Endothelial cell of umbilical vein (primary cell): ENCODE results near the gene CDK18. TPM values are rescaled to one million over a fixed set of nuclear protein-coding genes. Genes with fewer than 3 reads are reported as not detected.
"Not testable (repeated sequence)": the region's sequence is repeated elsewhere in the genome, so short reads cannot be mapped to it uniquely, and the experiment has no call there.

ENCODE experiments used
- BruUV-seq: library from RNA; stranded (reverse); fragments of 400-500 nt; replicated peaks from 2 replicates; lab custom pipeline; 2021; lab: Mats Ljungman, UMichigan
- CTCF ChIA-PET: fragments of 300-600, 350-600 bp; sonication (Branson Sonifier 250); formaldehyde crosslinking; loops from one replicate; lab custom pipeline; 2021; ENCODE audit warnings: antibody characterized with exemption, inconsistent platforms; lab: Charles Lee
- POLR2A ChIA-PET: fragments of 300-600, 350-600 bp; sonication (Branson Sonifier 250); formaldehyde crosslinking; loops from one replicate; lab custom pipeline; 2021; ENCODE audit warnings: antibody characterized with exemption, inconsistent platforms; lab: Charles Lee
- DNase-seq: peaks from one replicate; pipeline ENCODE4 v3.0.0-alpha.2; 2011; ENCODE audit warnings: low read depth, low spot score
- FAIRE-seq: peaks from 2 replicates; lab custom pipeline; 2011; peaks lifted over from hg19 to GRCh38; lab: Jason Lieb, UNC
- H2AFZ ChIP-seq: 2 replicates; pipeline ENCODE4 v1.6.0; 2012; ENCODE audit warnings: low read depth, low read length, control low read depth, inconsistent platforms
- H3K27ac ChIP-seq: 2 replicates; pipeline ENCODE4 v1.5.1; 2011; ENCODE audit warnings: low read depth, mild to moderate bottlenecking, control low read depth, low read length, moderate library complexity; ENCODE audit not compliant: insufficient read depth
- H3K27me3 ChIP-seq, 2 experiments: 2 replicates each; pipeline versions ENCODE4 v1.6.0 to v1.6.1; 2011; ENCODE audit warnings: low read length in 2 of 2, mixed read lengths in 1 of 2; ENCODE audit not compliant: control insufficient read depth in 2 of 2, insufficient read depth in 2 of 2
- H3K36me3 ChIP-seq, 2 experiments: 2 replicates in 1 of 2; 3 replicates in 1 of 2; pipeline ENCODE4 v1.5.1; 2011; ENCODE audit warnings: low read length in 2 of 2, mild to moderate bottlenecking in 1 of 2, moderate library complexity in 1 of 2; ENCODE audit not compliant: control insufficient read depth in 2 of 2, insufficient read depth in 2 of 2; ENCODE audit errors: extremely low read depth in 1 of 2
- H3K4me1 ChIP-seq: 3 replicates; pipeline ENCODE4 v1.5.1; 2011; ENCODE audit warnings: mild to moderate bottlenecking, low read length; ENCODE audit not compliant: control insufficient read depth, insufficient read depth; ENCODE audit errors: extremely low read depth
- H3K4me2 ChIP-seq: 2 replicates; pipeline ENCODE4 v1.6.1; 2011; ENCODE audit warnings: low read length, control low read depth, mixed read lengths; ENCODE audit not compliant: insufficient read depth
- H3K4me3 ChIP-seq, 3 experiments: fragments of 200-600 bp in 1 of 3; sonication (generic), shearing (Covaris generic) in 1 of 3; replicated peaks in 1 of 3; 2 replicates each; pipeline ENCODE4 v1.5.1; 2011 to 2016; ENCODE audit warnings: control low read depth in 3 of 3, low read length in 3 of 3, mild to moderate bottlenecking in 2 of 3, inconsistent platforms in 1 of 3, low read depth in 1 of 3, moderate library complexity in 1 of 3; ENCODE audit not compliant: insufficient read depth in 1 of 3
- H3K79me2 ChIP-seq: 2 replicates; pipeline ENCODE4 v1.6.0; 2012; ENCODE audit warnings: low read length, inconsistent platforms; ENCODE audit not compliant: control insufficient read depth, insufficient read depth
- H3K9ac ChIP-seq: replicated peaks from 2 replicates; pipeline ENCODE3; 2011; ENCODE audit warnings: low read length, control low read depth; ENCODE audit not compliant: insufficient read depth; ENCODE audit errors: extremely low read depth
- H3K9me1 ChIP-seq: replicated peaks from 3 replicates; pipeline ENCODE4 v1.6.0; 2011; ENCODE audit warnings: mild to moderate bottlenecking, low read length; ENCODE audit not compliant: control insufficient read depth, insufficient read depth; ENCODE audit errors: extremely low read depth
- H3K9me3 ChIP-seq: replicated peaks from 2 replicates; pipeline ENCODE4 v1.5.1; 2012; ENCODE audit warnings: low read length, inconsistent platforms; ENCODE audit not compliant: control insufficient read depth, insufficient read depth
- H4K20me1 ChIP-seq: replicated peaks from 2 replicates; pipeline ENCODE3; 2011; ENCODE audit warnings: mild to moderate bottlenecking, low read length; ENCODE audit not compliant: control insufficient read depth, insufficient read depth; ENCODE audit errors: extremely low read depth
- CTCF ChIP-seq, 2 donors: IDR thresholded peaks; 1 replicate in 1 of 2; 2 replicates in 1 of 2; pipeline ENCODE4 v1.5.1; 2011; ENCODE audit warnings: low read length in 2 of 2, mild to moderate bottlenecking in 2 of 2, moderate library complexity in 2 of 2, control low read depth in 1 of 2, inconsistent platforms in 1 of 2, low read depth in 1 of 2; ENCODE audit not compliant: insufficient read depth in 1 of 2; ENCODE audit errors: extremely low read depth in 1 of 2
- EZH2 ChIP-seq: IDR thresholded peaks from 2 replicates; pipeline ENCODE4 v1.6.1; 2012; ENCODE audit warnings: borderline replicate concordance, low read depth, mild to moderate bottlenecking, moderate library complexity, low read length, inconsistent platforms; ENCODE audit not compliant: severe bottlenecking
- FOS ChIP-seq: IDR thresholded peaks from 2 replicates; pipeline ENCODE4 v1.6.1; 2011; ENCODE audit warnings: mild to moderate bottlenecking, low read length, moderate library complexity, borderline replicate concordance; ENCODE audit not compliant: insufficient read depth
- GATA2 ChIP-seq: IDR thresholded peaks from 2 replicates; pipeline ENCODE4 v1.7.0; 2011; ENCODE audit warnings: low read depth, mild to moderate bottlenecking, moderate library complexity, mixed read lengths, low read length; ENCODE audit not compliant: insufficient read length, insufficient read depth
- JUN ChIP-seq: IDR thresholded peaks from 2 replicates; pipeline ENCODE4 v1.6.1; 2011; ENCODE audit warnings: borderline replicate concordance, low read depth; ENCODE audit not compliant: insufficient read length, insufficient read depth
- MAX ChIP-seq: IDR thresholded peaks from 2 replicates; pipeline ENCODE4 v1.6.1; 2011; ENCODE audit not compliant: insufficient read depth, insufficient read length
- MYC ChIP-seq: IDR thresholded peaks from one replicate; pipeline ENCODE4 v1.6.1; 2011; ENCODE audit warnings: mild to moderate bottlenecking, low read depth, low read length
- POLR2A ChIP-seq: IDR thresholded peaks from 2 replicates; pipeline ENCODE4 v1.6.1; 2012; ENCODE audit warnings: low read depth, mild to moderate bottlenecking, control low read depth, low read length
- POLR2AphosphoS5 ChIP-seq: IDR thresholded peaks from 2 replicates; pipeline ENCODE4 v1.6.1; 2012; ENCODE audit warnings: low read depth, mild to moderate bottlenecking, control low read depth, low read length, moderate library complexity; ENCODE audit not compliant: insufficient read depth
- dilution Hi-C: fragments of 300-500 bp; cut with MboI; formaldehyde crosslinking; loops from one replicate; pipeline ENCODE4 v1.15.0; 2019; ENCODE audit warnings: low sequenced_read_pairs; ENCODE audit not compliant: extremely low pct_ligation_motif_present
- intact Hi-C: fragments of 100-400 bp; cut with micrococcal nuclease; formaldehyde crosslinking; loops from one replicate; pipeline ENCODE4 v1.10.0; 2022
- polyA plus RNA-seq, 4 experiments: library from polyadenylated mRNA; depleted of rRNA in 3 of 4; stranded (reverse) in 3 of 4; unstranded in 1 of 4; fragments of >200 nt; gene quantifications; 2 replicates each; pipeline versions ENCODE4 v1.2.1 to v1.2.3, GENCODE V29; 2011 to 2012; ENCODE audit warnings: missing spikeins in 1 of 4
- total RNA-seq: library from RNA; stranded (reverse); gene quantifications from 2 replicates; pipeline ENCODE4 v1.2.3, GENCODE V29; 2021

The CDK18 gene
- total and polyA plus RNA-seq, 2 donors (not counting 3 experiments of a cell fraction or from before 2014, with no cell fraction given), result 0.17 to 1.2 TPM

- dilution Hi-C loops (no loop called here), intact Hi-C loops (no loop called here)
- POLR2A ChIA-PET, result no interaction called here
- Histone ChIP-seq H3K36me3 (no peaks in the 10 kb centered on the region), H3K9ac (no peak overlapping the region), H4K20me1 (no peaks in the 10 kb centered on the region), H3K9me3 (no peaks in the 10 kb centered on the region), H3K27ac (no peak overlapping the region), H2AFZ (no peak overlapping the region), H3K27me3 (peaks cover 7% of the 10 kb centered on the region in 2 experiments), H3K4me3 (no peak overlapping the region), H3K4me2 (no peak overlapping the region), H3K9me1 (no peaks in the 10 kb centered on the region), H3K4me1 (no peaks in the 10 kb centered on the region), H3K79me2 (no peaks in the 10 kb centered on the region)
- CTCF ChIA-PET, result interaction anchor here (1.5 to 9.1 kb wide), 3 partner anchors 11 to 146 kb away, joined by 4 to 243 read pairs (median 4); no protein-coding TSS in a partner anchor
- FAIRE-seq (no peak), DNase-seq (no peak)
- TF ChIP-seq MYC (no peak), CTCF (IDR thresholded peaks at IDR 0.05; ENCODE audit: extremely low read depth in 1 of 2, insufficient read depth in 1 of 2, low read depth in 1 of 2, low read length in 2 of 2) (no peak), POLR2AphosphoS5 (no peak), EZH2 (no peak), MAX (no peak), GATA2 (no peak), POLR2A (no peak), JUN (no peak), FOS (no peak)
- BruUV-seq, result no TSS peak
These were observed 22.8 kb upstream of the CDK18 start for GRCh38 chr1:205481629-205482151.

- POLR2A ChIA-PET, H3K9ac ChIP-seq, H3K9me3 ChIP-seq, H2AFZ ChIP-seq, H3K9me1 ChIP-seq, FAIRE-seq, H4K20me1 ChIP-seq, H3K4me2 ChIP-seq, H3K79me2 ChIP-seq, H3K36me3 ChIP-seq, H3K27ac ChIP-seq, intact Hi-C loops, H3K4me1 ChIP-seq, DNase-seq, dilution Hi-C loops, H3K27me3 ChIP-seq, BruUV-seq, H3K4me3 ChIP-seq: not testable (repeated sequence)
- CTCF ChIA-PET, result interaction anchor here (1.0 to 9.1 kb wide), 5 partner anchors 10 to 209 kb away, joined by 3 to 243 read pairs (median 6); no protein-coding TSS in a partner anchor
These were observed 21.9 kb upstream of the CDK18 start for GRCh38 chr1:205482587-205482986.
